ENCODE data around the gene HDGFL3.

DNA sequence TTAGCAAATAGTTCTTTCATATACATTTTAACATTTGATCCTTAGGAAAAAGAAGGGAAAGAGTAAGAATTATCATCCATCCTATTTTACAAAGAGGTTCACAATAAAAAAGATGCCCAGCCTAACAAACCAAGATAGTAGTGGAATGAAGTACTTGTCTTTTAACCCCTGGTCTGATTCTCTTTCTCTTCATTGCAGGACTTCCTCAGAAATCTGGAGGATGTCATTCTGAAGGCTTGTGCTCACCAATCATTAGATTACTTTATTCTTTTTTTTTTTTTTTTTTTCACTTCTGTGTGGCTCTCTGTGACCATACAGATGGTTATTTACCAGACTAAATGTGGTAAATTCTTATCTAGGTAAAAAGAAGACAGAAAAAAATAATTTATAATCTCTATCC is 7.0 kb downstream of the HDGFL3 start:
- no peak for TF ChIP-seq POLR2AphosphoS5 (IDR thresholded peaks at IDR 0.05)
- TF ChIP-seq POLR2A (IDR thresholded peaks at IDR 0.05), result no peak

All from breast epithelium (tissue), 3 donors.